Endothelial cell of umbilical vein (primary cell): ENCODE results near the gene SLC6A2. TPM values are rescaled to one million over a fixed set of nuclear protein-coding genes. Genes with fewer than 3 reads are reported as not detected.
"Not testable (repeated sequence)": the region's sequence is repeated elsewhere in the genome, so short reads cannot be mapped to it uniquely, and the experiment has no call there.

ENCODE experiments used
- BruUV-seq: library from RNA; stranded (reverse); fragments of 400-500 nt; replicated peaks from 2 replicates; lab custom pipeline; 2021; lab: Mats Ljungman, UMichigan
- CTCF ChIA-PET: fragments of 300-600, 350-600 bp; sonication (Branson Sonifier 250); formaldehyde crosslinking; loops from one replicate; lab custom pipeline; 2021; ENCODE audit warnings: antibody characterized with exemption, inconsistent platforms; lab: Charles Lee
- POLR2A ChIA-PET: fragments of 300-600, 350-600 bp; sonication (Branson Sonifier 250); formaldehyde crosslinking; loops from one replicate; lab custom pipeline; 2021; ENCODE audit warnings: antibody characterized with exemption, inconsistent platforms; lab: Charles Lee
- DNase-seq: peaks from one replicate; pipeline ENCODE4 v3.0.0-alpha.2; 2011; ENCODE audit warnings: low read depth, low spot score
- FAIRE-seq: peaks from 2 replicates; lab custom pipeline; 2011; peaks lifted over from hg19 to GRCh38; lab: Jason Lieb, UNC
- H2AFZ ChIP-seq: 2 replicates; pipeline ENCODE4 v1.6.0; 2012; ENCODE audit warnings: low read depth, low read length, control low read depth, inconsistent platforms
- H3K27ac ChIP-seq: 2 replicates; pipeline ENCODE4 v1.5.1; 2011; ENCODE audit warnings: low read depth, mild to moderate bottlenecking, control low read depth, low read length, moderate library complexity; ENCODE audit not compliant: insufficient read depth
- H3K27me3 ChIP-seq, 2 experiments: 2 replicates each; pipeline versions ENCODE4 v1.6.0 to v1.6.1; 2011; ENCODE audit warnings: low read length in 2 of 2, mixed read lengths in 1 of 2; ENCODE audit not compliant: control insufficient read depth in 2 of 2, insufficient read depth in 2 of 2
- H3K36me3 ChIP-seq, 2 experiments: 2 replicates in 1 of 2; 3 replicates in 1 of 2; pipeline ENCODE4 v1.5.1; 2011; ENCODE audit warnings: low read length in 2 of 2, mild to moderate bottlenecking in 1 of 2, moderate library complexity in 1 of 2; ENCODE audit not compliant: control insufficient read depth in 2 of 2, insufficient read depth in 2 of 2; ENCODE audit errors: extremely low read depth in 1 of 2
- H3K4me1 ChIP-seq: 3 replicates; pipeline ENCODE4 v1.5.1; 2011; ENCODE audit warnings: mild to moderate bottlenecking, low read length; ENCODE audit not compliant: control insufficient read depth, insufficient read depth; ENCODE audit errors: extremely low read depth
- H3K4me2 ChIP-seq: 2 replicates; pipeline ENCODE4 v1.6.1; 2011; ENCODE audit warnings: low read length, control low read depth, mixed read lengths; ENCODE audit not compliant: insufficient read depth
- H3K4me3 ChIP-seq, 3 experiments: fragments of 200-600 bp in 1 of 3; sonication (generic), shearing (Covaris generic) in 1 of 3; replicated peaks in 1 of 3; 2 replicates each; pipeline ENCODE4 v1.5.1; 2011 to 2016; ENCODE audit warnings: control low read depth in 3 of 3, low read length in 3 of 3, mild to moderate bottlenecking in 2 of 3, inconsistent platforms in 1 of 3, low read depth in 1 of 3, moderate library complexity in 1 of 3; ENCODE audit not compliant: insufficient read depth in 1 of 3
- H3K79me2 ChIP-seq: 2 replicates; pipeline ENCODE4 v1.6.0; 2012; ENCODE audit warnings: low read length, inconsistent platforms; ENCODE audit not compliant: control insufficient read depth, insufficient read depth
- H3K9ac ChIP-seq: replicated peaks from 2 replicates; pipeline ENCODE3; 2011; ENCODE audit warnings: low read length, control low read depth; ENCODE audit not compliant: insufficient read depth; ENCODE audit errors: extremely low read depth
- H3K9me1 ChIP-seq: replicated peaks from 3 replicates; pipeline ENCODE4 v1.6.0; 2011; ENCODE audit warnings: mild to moderate bottlenecking, low read length; ENCODE audit not compliant: control insufficient read depth, insufficient read depth; ENCODE audit errors: extremely low read depth
- H3K9me3 ChIP-seq: replicated peaks from 2 replicates; pipeline ENCODE4 v1.5.1; 2012; ENCODE audit warnings: low read length, inconsistent platforms; ENCODE audit not compliant: control insufficient read depth, insufficient read depth
- H4K20me1 ChIP-seq: replicated peaks from 2 replicates; pipeline ENCODE3; 2011; ENCODE audit warnings: mild to moderate bottlenecking, low read length; ENCODE audit not compliant: control insufficient read depth, insufficient read depth; ENCODE audit errors: extremely low read depth
- CTCF ChIP-seq, 2 donors: IDR thresholded peaks; 1 replicate in 1 of 2; 2 replicates in 1 of 2; pipeline ENCODE4 v1.5.1; 2011; ENCODE audit warnings: low read length in 2 of 2, mild to moderate bottlenecking in 2 of 2, moderate library complexity in 2 of 2, control low read depth in 1 of 2, inconsistent platforms in 1 of 2, low read depth in 1 of 2; ENCODE audit not compliant: insufficient read depth in 1 of 2; ENCODE audit errors: extremely low read depth in 1 of 2
- FOS ChIP-seq: IDR thresholded peaks from 2 replicates; pipeline ENCODE4 v1.6.1; 2011; ENCODE audit warnings: mild to moderate bottlenecking, low read length, moderate library complexity, borderline replicate concordance; ENCODE audit not compliant: insufficient read depth
- GATA2 ChIP-seq: IDR thresholded peaks from 2 replicates; pipeline ENCODE4 v1.7.0; 2011; ENCODE audit warnings: low read depth, mild to moderate bottlenecking, moderate library complexity, mixed read lengths, low read length; ENCODE audit not compliant: insufficient read length, insufficient read depth
- JUN ChIP-seq: IDR thresholded peaks from 2 replicates; pipeline ENCODE4 v1.6.1; 2011; ENCODE audit warnings: borderline replicate concordance, low read depth; ENCODE audit not compliant: insufficient read length, insufficient read depth
- MAX ChIP-seq: IDR thresholded peaks from 2 replicates; pipeline ENCODE4 v1.6.1; 2011; ENCODE audit not compliant: insufficient read depth, insufficient read length
- POLR2A ChIP-seq: IDR thresholded peaks from 2 replicates; pipeline ENCODE4 v1.6.1; 2012; ENCODE audit warnings: low read depth, mild to moderate bottlenecking, control low read depth, low read length
- dilution Hi-C: fragments of 300-500 bp; cut with MboI; formaldehyde crosslinking; loops from one replicate; pipeline ENCODE4 v1.15.0; 2019; ENCODE audit warnings: low sequenced_read_pairs; ENCODE audit not compliant: extremely low pct_ligation_motif_present
- intact Hi-C: fragments of 100-400 bp; cut with micrococcal nuclease; formaldehyde crosslinking; loops from one replicate; pipeline ENCODE4 v1.10.0; 2022
- polyA plus RNA-seq, 4 experiments: library from polyadenylated mRNA; depleted of rRNA in 3 of 4; stranded (reverse) in 3 of 4; unstranded in 1 of 4; fragments of >200 nt; gene quantifications; 2 replicates each; pipeline versions ENCODE4 v1.2.1 to v1.2.3, GENCODE V29; 2011 to 2012; ENCODE audit warnings: missing spikeins in 1 of 4
- total RNA-seq: library from RNA; stranded (reverse); gene quantifications from 2 replicates; pipeline ENCODE4 v1.2.3, GENCODE V29; 2021

SLC6A2 gene
- total and polyA plus RNA-seq, 2 donors (not counting 3 experiments of a cell fraction or from before 2014, with no cell fraction given), result not detected

DNA sequence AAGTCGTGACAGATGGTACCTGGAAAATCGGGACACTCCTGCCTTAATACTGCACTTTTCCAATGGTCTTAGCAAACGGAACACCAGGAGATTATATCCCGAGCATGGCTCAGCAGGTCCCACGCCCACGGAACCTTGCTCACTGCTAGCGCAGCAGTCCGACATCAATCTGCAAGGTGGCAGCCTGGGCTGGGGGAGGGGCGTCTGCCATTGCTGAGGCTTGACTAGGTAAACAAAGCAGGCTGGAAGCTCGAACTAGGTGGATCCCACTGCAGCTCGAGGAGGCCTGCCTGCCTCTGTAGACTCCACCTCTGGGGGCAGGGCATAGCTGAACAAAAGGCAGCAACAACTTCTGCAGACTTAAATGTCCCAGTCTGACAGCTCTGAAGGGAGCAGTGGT is 40.1 kb upstream of the SLC6A2 start:
- H3K4me3 ChIP-seq, H3K9ac ChIP-seq, DNase-seq, H3K4me2 ChIP-seq, BruUV-seq, H3K27ac ChIP-seq, FAIRE-seq, H3K36me3 ChIP-seq, POLR2A ChIA-PET, H3K9me3 ChIP-seq, H3K79me2 ChIP-seq, H4K20me1 ChIP-seq, H3K9me1 ChIP-seq, H2AFZ ChIP-seq, dilution Hi-C loops, H3K27me3 ChIP-seq, intact Hi-C loops: not testable (repeated sequence)
- CTCF ChIA-PET, result interaction anchor here (0.5 kb wide), 1 partner anchor 57 kb away, joined by 3 read pairs; no protein-coding TSS in a partner anchor
- peaks cover 22% of the 10 kb centered on the region for H3K4me1 ChIP-seq

DNA sequence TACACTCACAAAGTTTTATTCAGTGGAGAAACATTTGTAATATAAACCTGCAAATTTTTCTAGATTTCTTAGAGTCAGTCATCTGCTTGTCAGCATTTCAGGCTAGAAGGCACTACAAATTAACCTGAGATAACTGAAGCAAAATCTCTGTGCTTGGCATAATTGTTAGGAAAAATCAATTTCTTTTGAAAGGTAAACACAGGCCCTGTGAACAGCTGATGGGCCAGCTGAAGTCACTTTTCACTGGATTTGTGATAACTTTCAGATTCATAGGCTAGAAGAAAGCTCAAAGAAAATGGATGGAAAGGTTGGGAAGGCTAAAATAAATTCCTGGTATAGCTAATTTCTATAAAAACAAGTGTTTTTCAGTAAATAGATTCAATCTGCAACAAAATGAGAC is 34.0 kb upstream of the SLC6A2 start:
- intact Hi-C loops, result no loop called here
- H3K4me1 ChIP-seq, result no peaks in the 10 kb centered on the region
- peaks cover 0 to 4% of the 10 kb centered on the region in 2 experiments for H3K27me3 ChIP-seq
- H3K4me3 ChIP-seq, result no peak overlapping the region
- H3K79me2 ChIP-seq, result no peaks in the 10 kb centered on the region
- FAIRE-seq (no peak), DNase-seq (no peak)
- ChIA-PET CTCF (no interaction called here), POLR2A (no interaction called here)
- H3K9me1 ChIP-seq, result no peaks in the 10 kb centered on the region
- TF ChIP-seq FOS (no peak), MAX (no peak), GATA2 (no peak), JUN (no peak), POLR2A (no peak), CTCF (IDR thresholded peaks at IDR 0.05; ENCODE audit: extremely low read depth in 1 of 2, insufficient read depth in 1 of 2, low read depth in 1 of 2, low read length in 2 of 2) (no peak)
- dilution Hi-C loops, result no loop called here
- no peaks in the 10 kb centered on the region for H3K9me3 ChIP-seq
- no peak overlapping the region for H3K9ac ChIP-seq
- no peak overlapping the region for H3K27ac ChIP-seq
- H4K20me1 ChIP-seq, result no peaks in the 10 kb centered on the region
- no peaks in the 10 kb centered on the region for H3K36me3 ChIP-seq
- no peak overlapping the region for H3K4me2 ChIP-seq
- no peak overlapping the region for H2AFZ ChIP-seq
- BruUV-seq, result no TSS peak
